Nephron (organoid): ENCODE data around the gene SLC1A4.
A peak's percentile ranks its signal among the peaks of the same experiment; 100 is the strongest.

Source experiments
- H3K27ac Mint-ChIP-seq, 3 experiments: 2 replicates each; pipeline ENCODE4 v1.8.0; 2020; ENCODE audit warnings: mixed read lengths in 3 of 3, mild to moderate bottlenecking in 2 of 3, moderate library complexity in 1 of 3
- H3K27me3 Mint-ChIP-seq: 2 replicates; pipeline ENCODE4 v1.8.0; 2021; ENCODE audit warnings: low read depth, mild to moderate bottlenecking, moderate library complexity, mixed read lengths
- H3K36me3 Mint-ChIP-seq: 2 replicates; pipeline ENCODE4 v1.8.0; 2020; ENCODE audit warnings: low read depth, mixed read lengths
- H3K4me1 Mint-ChIP-seq: 2 replicates; pipeline ENCODE4 v1.8.0; 2020; ENCODE audit warnings: mixed read lengths
- H3K4me3 Mint-ChIP-seq, 3 experiments: 2 replicates each; pipeline ENCODE4 v1.8.0; 2020; ENCODE audit warnings: mild to moderate bottlenecking in 3 of 3, mixed read lengths in 3 of 3, moderate library complexity in 2 of 3
- H3K9me3 Mint-ChIP-seq: 2 replicates; pipeline ENCODE4 v1.8.0; 2020; ENCODE audit warnings: mixed read lengths
- CTCF ChIP-seq, 3 experiments: fragments of 200-600 bp; sonication (generic); IDR thresholded peaks; one replicate each; pipeline ENCODE4 v1.5.0; 2021; ENCODE audit warnings: antibody characterized with exemption in 3 of 3; ENCODE audit not compliant: unreplicated experiment in 3 of 3

SLC1A4 gene

GRCh38 chr2:65059071-65059470 lies 69.9 kb downstream of the SLC1A4 start:
- peak overlapping the region; percentile 87 to 92 (median 90) for H3K4me3 Mint-ChIP-seq
- no peaks in the 10 kb centered on the region for H3K9me3 Mint-ChIP-seq
- no peaks in the 10 kb centered on the region for H3K36me3 Mint-ChIP-seq
- H3K27me3 Mint-ChIP-seq = no peaks in the 10 kb centered on the region
- no peak for TF ChIP-seq CTCF (IDR thresholded peaks at IDR 0.05; ENCODE audit: unreplicated experiment in 3 of 3)
- peak overlapping the region in 2 of 3 experiments; percentile 23 to 37 for H3K27ac Mint-ChIP-seq
- H3K4me1 Mint-ChIP-seq = peaks cover 70% of the 10 kb centered on the region

GRCh38 chr2:65061146-65061909 lies 72.1 kb downstream of the SLC1A4 start:
- Mint-ChIP-seq H3K36me3 (no peaks in the 10 kb centered on the region), H3K9me3 (no peaks in the 10 kb centered on the region), H3K4me1 (peaks cover 72% of the 10 kb centered on the region), H3K4me3 (peak overlapping the region in 2 of 3 experiments; percentile 10 to 46), H3K27ac (peak overlapping the region in 2 of 3 experiments; percentile 65 to 77), H3K27me3 (no peaks in the 10 kb centered on the region)
- TF ChIP-seq CTCF (IDR thresholded peaks at IDR 0.05; ENCODE audit: unreplicated experiment in 3 of 3) = no peak

GRCh38 chr2:65061910-65062339 lies 72.7 kb downstream of the SLC1A4 start:
- Mint-ChIP-seq H3K4me1 (peaks cover 70% of the 10 kb centered on the region), H3K36me3 (no peaks in the 10 kb centered on the region), H3K9me3 (no peaks in the 10 kb centered on the region), H3K4me3 (peak overlapping the region in 2 of 3 experiments; percentile 10 to 46), H3K27me3 (no peaks in the 10 kb centered on the region), H3K27ac (peak overlapping the region in 2 of 3 experiments; percentile 65 to 77)
- TF ChIP-seq CTCF (IDR thresholded peaks at IDR 0.05; ENCODE audit: unreplicated experiment in 3 of 3) = no peak

- H3K4me1 Mint-ChIP-seq = peaks cover 63% of the 10 kb centered on the region
- H3K36me3 Mint-ChIP-seq = no peaks in the 10 kb centered on the region
- H3K27ac Mint-ChIP-seq = peak overlapping the region; percentile 15 to 72 (median 31)
- peak overlapping the region in 1 of 3 experiments; percentile 68 for H3K4me3 Mint-ChIP-seq
- no peaks in the 10 kb centered on the region for H3K27me3 Mint-ChIP-seq
- no peak for TF ChIP-seq CTCF (IDR thresholded peaks at IDR 0.05; ENCODE audit: unreplicated experiment in 3 of 3)
- H3K9me3 Mint-ChIP-seq = no peaks in the 10 kb centered on the region
Measured at GRCh38 chr2:65062843-65063825, 73.9 kb downstream of the SLC1A4 start.

GRCh38 chr2:65064728-65065552 lies 75.7 kb downstream of the SLC1A4 start:
- Mint-ChIP-seq H3K27me3 (no peaks in the 10 kb centered on the region), H3K4me3 (peak overlapping the region in 1 of 3 experiments; percentile 63), H3K27ac (peak overlapping the region; percentile 32 to 77 (median 34)), H3K36me3 (no peaks in the 10 kb centered on the region), H3K9me3 (no peaks in the 10 kb centered on the region), H3K4me1 (peaks cover 50% of the 10 kb centered on the region)
- peak; percentile 48 to 68 (median 61) for TF ChIP-seq CTCF (IDR thresholded peaks at IDR 0.05; ENCODE audit: unreplicated experiment in 3 of 3)
